HK-2 (cell line): Measurements from ENCODE around the gene PRR23C.

ENCODE experiments used
- DNase-seq: peaks from one replicate; pipeline ENCODE4 v3.0.0-alpha.2; 2018; ENCODE audit not compliant: unreplicated experiment

The PRR23C gene

GRCh38 chr3:139005356-139005993 lies 39.2 kb downstream of the PRR23C start:
- DNase-seq: no peak

- no peak for DNase-seq
Observed at GRCh38 chr3:138995706-138996105, 49.0 kb downstream of the PRR23C start.
